Endodermal cell (in vitro differentiated cells): ENCODE results near the gene CABLES2. TPM values are rescaled to one million over a fixed set of nuclear protein-coding genes. Genes with fewer than 3 reads are reported as not detected.

Experiments used
- DNase-seq: peaks from one replicate; pipeline ENCODE4 v3.0.0-alpha.2; 2017
- H3K27ac ChIP-seq: 2 replicates; pipeline ENCODE4 v1.5.1; 2013; ENCODE audit warnings: mild to moderate bottlenecking, low read depth, low read length, moderate library complexity
- H3K27me3 ChIP-seq: 2 replicates; pipeline ENCODE4 v1.6.1; 2013; ENCODE audit warnings: mild to moderate bottlenecking, low read length, moderate library complexity; ENCODE audit not compliant: insufficient read depth, control insufficient read depth, poor library complexity, severe bottlenecking
- H3K36me3 ChIP-seq: 2 replicates; pipeline ENCODE4 v1.7.0; 2013; ENCODE audit warnings: mild to moderate bottlenecking, low read length, moderate library complexity; ENCODE audit not compliant: control insufficient read depth, insufficient read depth
- H3K4me1 ChIP-seq: one replicate; pipeline ENCODE4 v1.7.0; 2013; ENCODE audit warnings: low read length; ENCODE audit not compliant: control insufficient read depth, insufficient read depth
- H3K4me3 ChIP-seq: 2 replicates; pipeline ENCODE4 v1.5.1; 2013; ENCODE audit warnings: mild to moderate bottlenecking, low read length, moderate library complexity
- H3K9ac ChIP-seq: 2 replicates; pipeline ENCODE4 v1.6.1; 2013; ENCODE audit warnings: mild to moderate bottlenecking, low read length, moderate library complexity; ENCODE audit not compliant: poor library complexity, severe bottlenecking; ENCODE audit errors: extremely low read depth
- H3K9me3 ChIP-seq: 2 replicates; pipeline ENCODE4 v1.6.1; 2013; ENCODE audit warnings: mild to moderate bottlenecking, low read length, moderate library complexity; ENCODE audit not compliant: control insufficient read depth
- H3K27ac Mint-ChIP-seq: 2 replicates; pipeline ENCODE4 v1.8.0; 2020; ENCODE audit warnings: mixed read lengths
- H3K27me3 Mint-ChIP-seq: 2 replicates; pipeline ENCODE4 v1.8.0; 2021; ENCODE audit warnings: mild to moderate bottlenecking, mixed read lengths; ENCODE audit not compliant: insufficient read depth
- H3K36me3 Mint-ChIP-seq: 2 replicates; pipeline ENCODE4 v1.8.0; 2020; ENCODE audit warnings: low read depth, mixed read lengths
- H3K4me1 Mint-ChIP-seq: 2 replicates; pipeline ENCODE4 v1.8.0; 2020; ENCODE audit warnings: mixed read lengths
- H3K4me3 Mint-ChIP-seq: 2 replicates; pipeline ENCODE4 v1.8.0; 2020; ENCODE audit warnings: mild to moderate bottlenecking, moderate library complexity, mixed read lengths
- H3K9me3 Mint-ChIP-seq: 2 replicates; pipeline ENCODE4 v1.8.0; 2020; ENCODE audit warnings: mild to moderate bottlenecking, mixed read lengths
- WGBS, 2 experiments: methylation state at CpG; one replicate each; pipeline versions ENCODE4 v1.1.5 to v1.1.7; 2013; ENCODE audit warnings: missing lambda C conversion rate in 2 of 2, mixed read lengths in 1 of 2; ENCODE audit not compliant: insufficient coverage in 1 of 2, insufficient read length in 1 of 2; 5-methylcytosine and 5-hydroxymethylcytosine counted together
- long read RNA-seq, 4 experiments: library from polyadenylated mRNA in 2 of 4; library from RNA in 1 of 4; library from capped mRNA in 1 of 4; stranded (forward) in 3 of 4; unstranded in 1 of 4; transcript quantifications; one replicate each; pipeline ENCODE4 v2.0.0, GENCODE V29; 2020 to 2021; ENCODE audit warnings: inconsistent platforms in 1 of 4
- polyA plus RNA-seq, 2 experiments: library from polyadenylated mRNA; stranded (reverse); fragments of 50-300 nt; gene quantifications; one replicate each; pipeline ENCODE4 v1.2.3, GENCODE V29; 2013
- total RNA-seq, 2 donors: library from RNA; stranded (reverse); fragmentation: NEBNext Ultra II Directional in 1 of 2; extraction: Animal tissue kit (Norgen Biotek cat#: 25700) in 1 of 2; gene quantifications; 2 replicates in 1 of 2; 3 replicates in 1 of 2; pipeline ENCODE4 v1.2.1, GENCODE V29; 2021
- TF ChIP-seq, protein P1 (sequence below): fragments of 200-600 bp; sonication (generic); conservative IDR thresholded peaks from 2 replicates; pipeline ENCODE4 v1.5.0; 2021; ENCODE audit warnings: antibody characterized with exemption, mild to moderate bottlenecking

The CABLES2 gene, protein sequence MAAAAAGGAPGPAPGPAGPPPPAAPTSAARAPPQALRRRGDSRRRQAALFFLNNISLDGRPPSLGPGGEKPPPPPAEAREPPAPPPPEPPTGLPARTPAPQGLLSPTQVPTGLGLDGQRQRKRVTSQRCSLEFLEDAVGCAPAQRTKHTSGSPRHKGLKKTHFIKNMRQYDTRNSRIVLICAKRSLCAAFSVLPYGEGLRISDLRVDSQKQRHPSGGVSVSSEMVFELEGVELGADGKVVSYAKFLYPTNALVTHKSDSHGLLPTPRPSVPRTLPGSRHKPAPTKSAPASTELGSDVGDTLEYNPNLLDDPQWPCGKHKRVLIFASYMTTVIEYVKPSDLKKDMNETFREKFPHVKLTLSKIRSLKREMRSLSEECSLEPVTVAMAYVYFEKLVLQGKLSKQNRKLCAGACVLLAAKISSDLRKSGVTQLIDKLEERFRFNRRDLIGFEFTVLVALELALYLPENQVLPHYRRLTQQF
- total RNA-seq: 10 to 100 TPM; 10.4 to 15.6 TPM
- 13.5 TPM for polyA plus RNA-seq (2013, experiment 1 of 2)
- polyA plus RNA-seq (2013, experiment 2 of 2): 13.0 TPM
- long read RNA-seq, experiment 1, partial matches to known transcripts: 1 of 8 reads
- long read RNA-seq, experiment 1, other reads (novel, unspliced or antisense): 6 of 8 reads
- long read RNA-seq, experiment 2, transcript CABLES2-201 (10 exons, 3,785 nt): major isoform, 45 of 50 reads
- long read RNA-seq, experiment 2, partial matches to known transcripts: 1 of 50 reads
- long read RNA-seq, experiment 2, other reads (novel, unspliced or antisense): 4 of 50 reads
- long read RNA-seq, experiment 3, partial matches to known transcripts: 1 of 7 reads
- long read RNA-seq, experiment 3, other reads (novel, unspliced or antisense): 4 of 7 reads
- long read RNA-seq, experiment 4: 0 reads

DNA sequence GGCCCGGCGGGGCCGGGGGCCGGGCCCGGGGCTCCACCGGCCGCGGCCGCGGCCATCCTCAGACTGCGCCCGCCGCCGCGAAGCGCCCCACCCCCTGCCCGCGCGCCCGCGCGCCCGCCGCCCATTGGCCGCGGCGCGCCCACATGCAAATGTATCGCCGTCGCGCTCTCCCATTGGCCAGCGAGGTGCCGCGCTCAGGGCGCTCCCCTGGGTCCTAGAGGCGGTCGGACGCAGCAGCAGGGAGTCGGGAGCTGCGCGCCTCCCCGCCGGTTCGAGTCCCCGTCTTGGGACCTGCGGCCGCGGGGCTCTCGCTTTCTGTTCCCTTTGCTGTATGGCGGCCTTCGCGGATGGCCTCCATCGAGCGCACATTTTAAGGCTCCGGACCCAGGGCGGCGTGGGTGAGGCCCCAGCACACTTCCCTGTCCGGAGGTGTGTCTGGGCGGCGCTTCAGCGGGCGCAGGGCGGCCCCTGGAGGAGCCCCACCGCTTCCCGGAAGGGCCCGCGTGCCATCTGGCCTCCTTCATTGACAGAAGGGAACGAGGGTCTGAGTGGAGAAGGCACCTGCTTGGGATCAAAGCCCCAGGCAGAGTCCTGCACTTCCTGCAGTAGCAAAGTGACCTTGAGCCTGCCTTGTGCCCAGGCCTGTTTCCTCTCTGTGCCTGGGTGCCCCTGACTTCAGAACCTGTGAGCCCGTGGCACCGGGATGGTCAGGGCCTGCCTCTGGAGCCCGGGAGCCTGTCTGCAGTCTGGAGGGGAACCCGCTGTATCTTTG is at the start of gene CABLES2:
CABLES2 (minus strand) TSS at position 65 of the 772 bp plus-strand sequence; CDS start at position 56, 9 bp downstream.
- H3K4me3 Mint-ChIP-seq: peak within 1 kb of the TSS; percentile 66
- Histone ChIP-seq H3K9me3 (no peaks in the 10 kb centered on the region), H3K27ac (no peak within 1 kb of the TSS), H3K4me3 (peak within 1 kb of the TSS; percentile 83), H3K9ac (peak within 1 kb of the TSS; percentile 35), H3K36me3 (no peaks in the 10 kb centered on the region), H3K27me3 (peaks cover 6% of the 10 kb centered on the region), H3K4me1 (peaks cover 4% of the 10 kb centered on the region)
- no peaks in the 10 kb centered on the region for H3K9me3 Mint-ChIP-seq
- peaks cover 14% of the 10 kb centered on the region for H3K27me3 Mint-ChIP-seq
- 10 to 18% methylated on average over 31 to 73 of the region's 73 CpGs for WGBS, 2 experiments
- H3K36me3 Mint-ChIP-seq: peaks cover 2% of the 10 kb centered on the region
- TF ChIP-seq, protein P1, sequence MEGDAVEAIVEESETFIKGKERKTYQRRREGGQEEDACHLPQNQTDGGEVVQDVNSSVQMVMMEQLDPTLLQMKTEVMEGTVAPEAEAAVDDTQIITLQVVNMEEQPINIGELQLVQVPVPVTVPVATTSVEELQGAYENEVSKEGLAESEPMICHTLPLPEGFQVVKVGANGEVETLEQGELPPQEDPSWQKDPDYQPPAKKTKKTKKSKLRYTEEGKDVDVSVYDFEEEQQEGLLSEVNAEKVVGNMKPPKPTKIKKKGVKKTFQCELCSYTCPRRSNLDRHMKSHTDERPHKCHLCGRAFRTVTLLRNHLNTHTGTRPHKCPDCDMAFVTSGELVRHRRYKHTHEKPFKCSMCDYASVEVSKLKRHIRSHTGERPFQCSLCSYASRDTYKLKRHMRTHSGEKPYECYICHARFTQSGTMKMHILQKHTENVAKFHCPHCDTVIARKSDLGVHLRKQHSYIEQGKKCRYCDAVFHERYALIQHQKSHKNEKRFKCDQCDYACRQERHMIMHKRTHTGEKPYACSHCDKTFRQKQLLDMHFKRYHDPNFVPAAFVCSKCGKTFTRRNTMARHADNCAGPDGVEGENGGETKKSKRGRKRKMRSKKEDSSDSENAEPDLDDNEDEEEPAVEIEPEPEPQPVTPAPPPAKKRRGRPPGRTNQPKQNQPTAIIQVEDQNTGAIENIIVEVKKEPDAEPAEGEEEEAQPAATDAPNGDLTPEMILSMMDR: no peak
- no peak within 1 kb of the TSS for H3K27ac Mint-ChIP-seq
- DNase-seq: peak; percentile 96
- H3K4me1 Mint-ChIP-seq: peaks cover 6% of the 10 kb centered on the region

DNA sequence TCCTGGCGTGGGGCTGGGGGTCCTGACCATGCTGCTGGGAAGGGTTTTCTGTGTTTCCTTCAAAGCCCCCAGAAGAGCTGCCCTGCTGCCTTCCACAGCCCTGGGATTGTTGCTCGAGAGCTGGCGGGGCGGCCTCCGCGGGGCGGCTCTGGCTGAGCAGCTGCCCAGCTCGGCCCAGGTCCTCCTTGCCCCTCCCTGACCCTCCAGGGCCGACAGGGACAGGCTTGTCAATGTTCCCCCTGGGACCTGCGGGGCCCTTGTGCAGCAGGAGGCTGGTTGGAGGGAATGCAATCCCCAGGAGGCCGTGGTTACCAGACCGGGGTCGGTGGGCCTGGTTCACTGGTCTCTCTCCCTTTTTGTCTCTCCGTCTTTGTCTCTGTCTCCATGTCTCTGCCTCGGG is 48.8 kb upstream of the CABLES2 start:
- Histone ChIP-seq H3K27me3 (no peaks in the 10 kb centered on the region), H3K4me1 (no peaks in the 10 kb centered on the region)

More for the DNA sequence above, 48.8 kb upstream of the CABLES2 start:
- H3K36me3 Mint-ChIP-seq: no peaks in the 10 kb centered on the region
- TF ChIP-seq, protein P1: no peak
- no peak for DNase-seq
- no peak overlapping the region for H3K4me3 Mint-ChIP-seq
- H3K9ac ChIP-seq: no peak overlapping the region
- no peaks in the 10 kb centered on the region for H3K36me3 ChIP-seq
- H3K9me3 ChIP-seq: no peaks in the 10 kb centered on the region
- WGBS, 2 experiments: 83 to 88% methylated on average over 14 to 15 of the region's 15 CpGs
- no peaks in the 10 kb centered on the region for H3K27me3 Mint-ChIP-seq
- H3K4me1 Mint-ChIP-seq: peaks cover 3% of the 10 kb centered on the region
- H3K4me3 ChIP-seq: no peak overlapping the region
- H3K9me3 Mint-ChIP-seq: no peaks in the 10 kb centered on the region
- H3K27ac ChIP-seq: no peak overlapping the region
- no peak overlapping the region for H3K27ac Mint-ChIP-seq
